G401 (cell line): ENCODE measurements around the gene FXYD7. TPM values are rescaled to one million over a fixed set of nuclear protein-coding genes. Genes with fewer than 3 reads are reported as not detected.
"Not testable (repeated sequence)": the region's sequence is repeated elsewhere in the genome, so short reads cannot be mapped to it uniquely, and the experiment has no call there.

Experiments used
- DNase-seq: peaks from one replicate; pipeline ENCODE4 v3.0.0-alpha.2; 2015; ENCODE audit warnings: low spot score
- in situ Hi-C: cut with HindIII; loops from 2 replicates; pipeline ENCODE4 v1.10.0; 2016; ENCODE audit warnings: low sequenced_read_pairs, mixed read lengths
- total RNA-seq: library from RNA; depleted of rRNA; stranded (reverse); fragments of >200 nt; shearing (Covaris generic); gene quantifications from 2 replicates; pipeline ENCODE4 v1.2.3, GENCODE V29; 2014; rRNA removed

The FXYD7 gene
- total RNA-seq, 1 experiment from 2014 or later = not detected

- DNase-seq = no peak
Measured at GRCh38 chr19:35177377-35178274, 34.6 kb downstream of the FXYD7 start.

DNA sequence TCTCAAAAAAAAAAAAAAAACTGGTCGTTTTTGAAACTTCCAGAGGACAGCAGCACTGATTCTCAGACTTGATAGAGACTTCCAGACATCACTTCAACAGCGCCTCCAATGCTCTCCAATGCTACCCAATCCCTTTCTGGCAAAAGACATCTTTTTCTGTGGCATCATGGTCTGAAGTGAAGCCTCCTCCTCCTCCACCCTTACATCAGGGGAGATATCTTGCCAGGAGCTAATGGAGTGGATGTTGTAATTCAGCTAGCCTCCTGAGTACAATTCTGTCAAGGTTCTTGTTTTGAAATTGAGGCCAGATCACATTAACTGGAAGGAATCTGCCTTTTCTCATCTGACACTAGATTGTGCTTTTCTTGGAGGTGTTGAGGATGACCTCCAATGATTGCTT lies 35.6 kb downstream of the FXYD7 start:
- in situ Hi-C loops = no loop called here
- DNase-seq = no peak

More at GRCh38 chr19:35177377-35178274, 34.6 kb downstream of the FXYD7 start:
- in situ Hi-C loops = no loop called here

- no peak for DNase-seq
- in situ Hi-C loops = no loop called here
Measured at GRCh38 chr19:35179830-35180229, 36.8 kb downstream of the FXYD7 start.

GRCh38 chr19:35181387-35181786 lies 38.3 kb downstream of the FXYD7 start:
- in situ Hi-C loops = no loop called here
- DNase-seq = no peak

DNA sequence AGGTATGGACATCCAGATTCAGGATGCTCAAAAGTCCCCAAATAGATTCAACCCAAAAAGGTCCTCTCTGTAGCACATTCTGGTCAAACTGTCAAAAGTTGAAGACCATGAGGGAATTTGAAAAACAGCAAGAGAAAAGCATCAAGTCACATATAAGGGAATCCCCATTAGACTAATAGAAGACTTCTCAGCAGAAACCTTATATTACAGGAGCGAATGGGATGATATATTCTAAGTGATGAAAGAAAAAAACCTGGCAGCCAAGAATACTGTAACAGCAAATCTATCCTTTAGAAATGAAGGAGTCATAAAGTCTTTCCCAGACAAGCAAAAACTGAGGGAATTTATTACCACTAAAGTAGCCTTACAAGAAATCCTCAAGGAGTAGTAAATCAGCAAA lies 41.2 kb downstream of the FXYD7 start:
- no peak for DNase-seq
- in situ Hi-C loops = no loop called here

- in situ Hi-C loops = no loop called here
- no peak for DNase-seq
Measured at GRCh38 chr19:35184884-35185283, 41.8 kb downstream of the FXYD7 start.

- DNase-seq = no peak
- in situ Hi-C loops = no loop called here
Measured at GRCh38 chr19:35194012-35194984, 51.2 kb downstream of the FXYD7 start.

DNA sequence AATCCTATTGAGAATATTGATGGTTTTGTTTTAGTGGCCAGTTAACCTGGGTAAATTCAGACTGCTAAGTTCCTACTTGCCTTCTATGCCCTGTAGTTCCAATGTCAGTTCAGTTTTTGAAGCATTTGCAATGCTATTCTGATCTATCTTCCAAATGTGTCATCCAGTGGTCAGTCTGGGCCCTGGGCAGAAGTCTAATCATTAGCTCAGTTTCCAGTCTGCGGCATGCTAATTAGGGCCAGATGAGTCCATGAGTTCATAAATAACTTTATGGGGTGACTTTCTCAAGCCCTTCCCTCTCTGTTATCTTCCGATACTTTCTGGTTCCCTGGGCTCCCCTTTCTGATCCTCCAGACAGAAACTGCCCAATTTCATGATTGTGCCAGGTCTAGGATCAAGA lies 52.8 kb downstream of the FXYD7 start:
- in situ Hi-C loops = no loop called here

DNA sequence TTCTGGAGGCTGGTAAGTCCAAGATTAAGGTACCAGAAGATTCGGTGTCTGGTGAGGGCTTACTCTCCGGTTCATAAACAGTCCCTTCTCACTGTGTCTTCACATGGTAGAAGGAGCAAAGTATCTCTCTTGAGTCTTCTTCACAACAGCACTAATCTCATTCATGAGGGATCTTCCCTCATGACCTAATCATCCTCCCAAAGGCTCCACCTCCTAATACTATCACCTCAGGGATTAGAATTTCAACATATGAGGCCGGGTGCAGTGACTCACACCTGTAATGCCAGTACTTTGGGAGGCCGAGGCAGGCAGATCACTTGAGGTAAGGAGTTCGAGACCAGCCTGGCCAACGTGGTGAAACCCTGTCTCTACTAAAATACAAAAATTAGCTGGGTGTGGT lies 53.8 kb downstream of the FXYD7 start:
- in situ Hi-C loops, DNase-seq: not testable (repeated sequence)

More for the DNA sequence above, 52.8 kb downstream of the FXYD7 start:
- no peak for DNase-seq

GRCh38 chr19:35199481-35199880 lies 56.4 kb downstream of the FXYD7 start:
- no peak for DNase-seq
- in situ Hi-C loops = no loop called here

DNA sequence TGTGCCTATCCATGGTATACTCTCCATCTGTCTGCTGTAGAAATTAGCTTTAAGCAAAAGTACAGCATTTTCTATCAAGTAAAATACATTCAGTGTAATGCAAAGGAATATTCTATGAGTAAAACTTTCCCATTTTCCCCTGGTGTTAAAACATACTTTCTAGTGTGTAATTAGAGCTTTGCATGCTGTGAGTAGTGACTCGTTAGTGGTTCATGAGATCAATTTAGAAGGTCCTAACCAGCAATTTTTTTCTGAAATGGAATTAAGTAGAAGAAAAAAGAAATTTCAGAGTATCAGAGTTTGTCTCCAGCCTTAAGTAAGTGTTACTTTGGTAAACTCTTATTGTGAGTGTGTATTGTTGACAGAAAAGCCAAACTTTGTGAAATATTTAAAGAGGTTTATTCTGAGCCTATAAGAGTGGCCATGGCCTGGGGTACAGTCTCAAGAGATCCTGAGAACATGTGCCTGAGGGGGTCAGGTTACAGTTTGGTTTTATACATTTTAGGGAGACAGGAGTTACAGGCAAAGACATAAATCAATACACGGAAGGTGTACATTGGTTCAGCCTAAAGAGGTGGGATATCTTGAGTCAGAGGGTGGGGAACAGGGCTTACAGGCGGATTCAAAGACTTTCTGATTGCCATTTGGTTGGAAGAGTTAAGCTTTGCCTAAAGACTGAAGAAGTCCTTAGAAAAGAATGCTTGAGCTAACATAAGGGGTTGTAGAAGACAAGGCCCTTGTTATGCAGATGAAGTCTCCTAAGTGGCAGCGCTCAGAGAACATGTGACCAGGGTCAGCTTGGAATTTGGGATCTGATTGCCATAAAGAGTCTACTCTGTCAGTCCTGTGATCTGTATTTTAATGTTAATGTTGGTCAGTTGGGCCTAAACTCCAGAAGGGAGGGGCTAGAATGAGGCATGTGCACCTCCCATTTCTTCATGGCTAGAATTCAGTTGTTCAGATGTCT lies 60.0 kb downstream of the FXYD7 start:
- in situ Hi-C loops = no loop called here
- DNase-seq = no peak

Other genes with a start within 250 kb of the FXYD7 start
- 2.8 and 3.2 TPM in 2 replicates for gene ZNF30, start 216.4 kb upstream of the FXYD7 start, total RNA-seq
- 2.2 and 8.3 TPM in 2 replicates for gene ZNF792, start 179.0 kb upstream of the FXYD7 start, total RNA-seq
- gene GRAMD1A, start 142.9 kb upstream of the FXYD7 start, total RNA-seq = 29.9 and 42.9 TPM in 2 replicates
- gene SCN1B, start 112.8 kb upstream of the FXYD7 start, total RNA-seq = 0.17 TPM in 1 of 2 replicates, not detected in the other
- not detected in 2 replicates for gene HPN, start 101.5 kb upstream of the FXYD7 start, total RNA-seq
- not detected in 2 replicates for gene FXYD3, start 27.4 kb upstream of the FXYD7 start, total RNA-seq
- 0.06 and 0.07 TPM in 2 replicates for gene LGI4, start 8.2 kb upstream of the FXYD7 start, total RNA-seq
- gene FXYD1, start 4.4 kb upstream of the FXYD7 start, total RNA-seq = not detected in 2 replicates
- not detected in 2 replicates for gene FXYD5, start 11.5 kb downstream of the FXYD7 start, total RNA-seq
- gene FAM187B, start 85.5 kb downstream of the FXYD7 start, total RNA-seq = not detected in 2 replicates
- 16.7 and 18.7 TPM in 2 replicates for gene LSR, start 105.7 kb downstream of the FXYD7 start, total RNA-seq
- 90.7 and 98.8 TPM in 2 replicates for gene USF2, start 125.7 kb downstream of the FXYD7 start, total RNA-seq
- gene HAMP, start 139.3 kb downstream of the FXYD7 start, total RNA-seq = not detected in 2 replicates
- not detected in 2 replicates for gene MAG, start 148.9 kb downstream of the FXYD7 start, total RNA-seq
- not detected in 2 replicates for gene CD22, start 185.9 kb downstream of the FXYD7 start, total RNA-seq
- gene FFAR1, start 204.6 kb downstream of the FXYD7 start, total RNA-seq = not detected in 2 replicates
- not detected in 2 replicates for gene FFAR3, start 215.2 kb downstream of the FXYD7 start, total RNA-seq
- not detected in 2 replicates for gene GPR42, start 227.8 kb downstream of the FXYD7 start, total RNA-seq